Type B pancreatic cell (in vitro differentiated cells): ENCODE data around the gene MFAP5. TPM values are rescaled to one million over a fixed set of nuclear protein-coding genes. Genes with fewer than 3 reads are reported as not detected.

Experiments
- DNase-seq: peaks from one replicate; pipeline ENCODE4 v3.0.0; 2021; ENCODE audit warnings: mixed read lengths; ENCODE audit not compliant: unreplicated experiment; ENCODE audit errors: extremely low spot score
- H3K27ac Mint-ChIP-seq: 2 replicates; pipeline ENCODE4 v1.8.0; 2021; ENCODE audit warnings: mild to moderate bottlenecking, mixed read lengths
- H3K27me3 Mint-ChIP-seq: 2 replicates; pipeline ENCODE4 v1.8.0; 2021; ENCODE audit warnings: mixed read lengths
- H3K36me3 Mint-ChIP-seq: 2 replicates; pipeline ENCODE4 v1.8.0; 2021; ENCODE audit warnings: mixed read lengths
- H3K4me1 Mint-ChIP-seq: one replicate; pipeline ENCODE4 v1.8.0; 2021; ENCODE audit warnings: mixed read lengths; ENCODE audit not compliant: unreplicated experiment
- H3K4me3 Mint-ChIP-seq: 2 replicates; pipeline ENCODE4 v1.8.0; 2021; ENCODE audit warnings: mild to moderate bottlenecking, mixed read lengths
- H3K9me3 Mint-ChIP-seq: 2 replicates; pipeline ENCODE4 v1.8.0; 2021; ENCODE audit warnings: mixed read lengths
- long read RNA-seq: library from polyadenylated mRNA; unstranded; transcript quantifications from one replicate; pipeline ENCODE4 v2.0.0, GENCODE V29; 2020
- total RNA-seq: library from RNA; stranded (reverse); gene quantifications from 2 replicates; pipeline ENCODE4 v1.2.1, GENCODE V29; 2021; ENCODE audit warnings: low replicate concordance
- TF ChIP-seq, protein P1 (sequence below): fragments of 200-600 bp; sonication (generic); conservative IDR thresholded peaks from 2 replicates; pipeline ENCODE4 v1.5.0; 2021; ENCODE audit warnings: antibody characterized with exemption, mild to moderate bottlenecking

Gene MFAP5, protein sequence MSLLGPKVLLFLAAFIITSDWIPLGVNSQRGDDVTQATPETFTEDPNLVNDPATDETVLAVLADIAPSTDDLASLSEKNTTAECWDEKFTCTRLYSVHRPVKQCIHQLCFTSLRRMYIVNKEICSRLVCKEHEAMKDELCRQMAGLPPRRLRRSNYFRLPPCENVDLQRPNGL
- 1.4 and 11.5 TPM in 2 replicates for total RNA-seq
- long read RNA-seq, partial matches to known transcripts = 0 of 4 reads
- long read RNA-seq, other reads (novel, unspliced or antisense) = 1 of 4 reads

GRCh38 chr12:8662593-8662992 is at the start of gene MFAP5:
TSS of gene MFAP5 (minus strand) at chr12:8662826. CDS start at chr12:8662104, 722 bp downstream.
- Mint-ChIP-seq H3K27me3 (no peaks in the 10 kb centered on the region), H3K36me3 (peaks cover 3% of the 10 kb centered on the region), H3K4me3 (no peak within 1 kb of the TSS), H3K27ac (no peak within 1 kb of the TSS), H3K9me3 (peaks cover 4% of the 10 kb centered on the region), H3K4me1 (no peaks in the 10 kb centered on the region)
- TF ChIP-seq, protein P1, sequence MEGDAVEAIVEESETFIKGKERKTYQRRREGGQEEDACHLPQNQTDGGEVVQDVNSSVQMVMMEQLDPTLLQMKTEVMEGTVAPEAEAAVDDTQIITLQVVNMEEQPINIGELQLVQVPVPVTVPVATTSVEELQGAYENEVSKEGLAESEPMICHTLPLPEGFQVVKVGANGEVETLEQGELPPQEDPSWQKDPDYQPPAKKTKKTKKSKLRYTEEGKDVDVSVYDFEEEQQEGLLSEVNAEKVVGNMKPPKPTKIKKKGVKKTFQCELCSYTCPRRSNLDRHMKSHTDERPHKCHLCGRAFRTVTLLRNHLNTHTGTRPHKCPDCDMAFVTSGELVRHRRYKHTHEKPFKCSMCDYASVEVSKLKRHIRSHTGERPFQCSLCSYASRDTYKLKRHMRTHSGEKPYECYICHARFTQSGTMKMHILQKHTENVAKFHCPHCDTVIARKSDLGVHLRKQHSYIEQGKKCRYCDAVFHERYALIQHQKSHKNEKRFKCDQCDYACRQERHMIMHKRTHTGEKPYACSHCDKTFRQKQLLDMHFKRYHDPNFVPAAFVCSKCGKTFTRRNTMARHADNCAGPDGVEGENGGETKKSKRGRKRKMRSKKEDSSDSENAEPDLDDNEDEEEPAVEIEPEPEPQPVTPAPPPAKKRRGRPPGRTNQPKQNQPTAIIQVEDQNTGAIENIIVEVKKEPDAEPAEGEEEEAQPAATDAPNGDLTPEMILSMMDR = no peak
- DNase-seq = no peak

GRCh38 chr12:8709124-8709830 is 46.7 kb upstream of the MFAP5 start:
- H3K9me3 Mint-ChIP-seq = no peaks in the 10 kb centered on the region
- H3K27ac Mint-ChIP-seq = peak overlapping the region; percentile 13

GRCh38 chr12:8702159-8702558 is 39.5 kb upstream of the MFAP5 start:
- Mint-ChIP-seq H3K27me3 (peaks cover 3% of the 10 kb centered on the region), H3K27ac (peak overlapping the region; percentile 63), H3K4me1 (peaks cover 8% of the 10 kb centered on the region), H3K36me3 (peaks cover 22% of the 10 kb centered on the region), H3K4me3 (no peak overlapping the region), H3K9me3 (no peaks in the 10 kb centered on the region)
- TF ChIP-seq, protein P1 = no peak
- DNase-seq = no peak

More at GRCh38 chr12:8709124-8709830, 46.7 kb upstream of the MFAP5 start:
- TF ChIP-seq, protein P1 = no peak
- no peak for DNase-seq
- Mint-ChIP-seq H3K4me3 (no peak overlapping the region), H3K36me3 (peaks cover 23% of the 10 kb centered on the region), H3K27me3 (no peaks in the 10 kb centered on the region), H3K4me1 (peaks cover 4% of the 10 kb centered on the region)

- no peak for DNase-seq
- Mint-ChIP-seq H3K36me3 (peaks cover 17% of the 10 kb centered on the region), H3K4me1 (peaks cover 4% of the 10 kb centered on the region), H3K27me3 (peaks cover 3% of the 10 kb centered on the region), H3K9me3 (no peaks in the 10 kb centered on the region), H3K27ac (peak overlapping the region; percentile 75), H3K4me3 (peak overlapping the region; percentile 3)
- TF ChIP-seq, protein P1 = no peak
Measured at GRCh38 chr12:8701046-8701660, 38.5 kb upstream of the MFAP5 start.

GRCh38 chr12:8699714-8700113 is 37.1 kb upstream of the MFAP5 start:
- Mint-ChIP-seq H3K4me1 (peaks cover 4% of the 10 kb centered on the region), H3K36me3 (peaks cover 17% of the 10 kb centered on the region), H3K4me3 (peak overlapping the region; percentile 83), H3K27ac (peak overlapping the region; percentile 75), H3K9me3 (no peaks in the 10 kb centered on the region), H3K27me3 (peaks cover 3% of the 10 kb centered on the region)
- no peak for DNase-seq
- TF ChIP-seq, protein P1 = no peak
